Ishikawa (cell line): ENCODE measurements around the gene KCTD7.

Experiments
- CEBPB ChIP-seq: IDR thresholded peaks from 2 replicates; pipeline ENCODE4 v1.6.1; 2012
- CREB1 ChIP-seq: IDR thresholded peaks from 2 replicates; pipeline ENCODE4 v1.6.1; 2012; ENCODE audit warnings: low read depth
- EGR1 ChIP-seq: IDR thresholded peaks from 2 replicates; pipeline ENCODE4 v1.6.1; 2012
- EP300 ChIP-seq: IDR thresholded peaks from 2 replicates; pipeline ENCODE4 v1.6.1; 2012; ENCODE audit warnings: borderline replicate concordance
- FOXM1 ChIP-seq: IDR thresholded peaks from 2 replicates; pipeline ENCODE4 v1.6.1; 2012; ENCODE audit warnings: low read depth, borderline replicate concordance
- MAX ChIP-seq: IDR thresholded peaks from 2 replicates; pipeline ENCODE4 v1.6.1; 2012
- NFIC ChIP-seq: IDR thresholded peaks from 2 replicates; pipeline ENCODE4 v1.6.1; 2012
- RAD21 ChIP-seq: IDR thresholded peaks from 2 replicates; pipeline ENCODE4 v1.6.1; 2012; ENCODE audit warnings: low read depth
- REST ChIP-seq: IDR thresholded peaks from 2 replicates; pipeline ENCODE4 v1.6.1; 2012; ENCODE audit warnings: low read depth, mild to moderate bottlenecking
- TAF1 ChIP-seq: IDR thresholded peaks from 2 replicates; pipeline ENCODE4 v1.6.1; 2012; ENCODE audit warnings: low read depth, mild to moderate bottlenecking
- TCF12 ChIP-seq: IDR thresholded peaks from 2 replicates; pipeline ENCODE4 v1.6.1; 2012; ENCODE audit warnings: low read depth
- TEAD4 ChIP-seq: IDR thresholded peaks from 2 replicates; pipeline ENCODE4 v1.6.1; 2012
- USF1 ChIP-seq: IDR thresholded peaks from 2 replicates; pipeline ENCODE4 v1.6.1; 2012
- YY1 ChIP-seq: IDR thresholded peaks from 2 replicates; pipeline ENCODE4 v1.6.1; 2012; ENCODE audit warnings: low read depth
- ZBTB7A ChIP-seq: IDR thresholded peaks from 2 replicates; pipeline ENCODE4 v1.6.1; 2012; ENCODE audit warnings: low read depth

KCTD7 gene

GRCh38 chr7:66667023-66667728 is 38.5 kb downstream of the KCTD7 start:
- TF ChIP-seq EP300 (no peak), RAD21 (no peak), TCF12 (no peak), CREB1 (no peak), CEBPB (no peak), YY1 (no peak), TAF1 (no peak), FOXM1 (no peak), NFIC (no peak), MAX (no peak), ZBTB7A (no peak), EGR1 (no peak), USF1 (no peak), REST (no peak), TEAD4 (no peak)

- TF ChIP-seq EGR1: no peak
- TF ChIP-seq TCF12: no peak
- TF ChIP-seq CREB1: no peak
- TF ChIP-seq CEBPB: no peak
- no peak for TF ChIP-seq NFIC
- TF ChIP-seq YY1: no peak
- no peak for TF ChIP-seq MAX
- no peak for TF ChIP-seq USF1
- TF ChIP-seq RAD21: no peak
- TF ChIP-seq TAF1: no peak
- no peak for TF ChIP-seq ZBTB7A
- no peak for TF ChIP-seq FOXM1
- no peak for TF ChIP-seq TEAD4
- no peak for TF ChIP-seq REST
These were observed 39.4 kb downstream of the KCTD7 start for GRCh38 chr7:66668112-66668511.

- TF ChIP-seq REST: no peak
- TF ChIP-seq EP300: no peak
- no peak for TF ChIP-seq CEBPB
- no peak for TF ChIP-seq CREB1
- no peak for TF ChIP-seq NFIC
- TF ChIP-seq FOXM1: no peak
These were observed 40.0 kb downstream of the KCTD7 start for GRCh38 chr7:66668677-66669076.

GRCh38 chr7:66669088-66669487 is 40.4 kb downstream of the KCTD7 start:
- TF ChIP-seq USF1 (no peak), TEAD4 (no peak), NFIC (no peak), REST (no peak), TCF12 (no peak), YY1 (no peak), ZBTB7A (no peak), MAX (no peak), FOXM1 (no peak), CEBPB (no peak), EP300 (no peak)
